Measurements from ENCODE around the gene ZNF394. TPM values are rescaled to one million over a fixed set of nuclear protein-coding genes. Genes with fewer than 3 reads are reported as not detected.
"Not testable (repeated sequence)": the region's sequence is repeated elsewhere in the genome, so short reads cannot be mapped to it uniquely, and the experiment has no call there.

Gene ZNF394
- polyA plus RNA-seq, 3 donors, result 35.7 to 57.7 (median 39.1) TPM

GRCh38 chr7:99504281-99504602, 4.2 kb upstream of the ZNF394 start:
- DNase-seq, result no peak
- H3K27me3 Mint-ChIP-seq (ENCODE audit: low read depth in 3 of 3), result peaks cover 0 to 2% (median 0%) of the 10 kb centered on the region in 3 donors
- Histone ChIP-seq H3K9ac (ENCODE audit: insufficient read depth, low read length, poor library complexity, severe bottlenecking) (peak overlapping the region; percentile 81), H4K20me1 (ENCODE audit: insufficient read depth, low read length) (peaks cover 3% of the 10 kb centered on the region), H3K79me2 (ENCODE audit: insufficient read depth, low read length) (peaks cover 57% of the 10 kb centered on the region), H3K4me2 (replicated peaks; ENCODE audit: extremely low read depth, low read length, poor library complexity, severe bottlenecking) (peak overlapping the region; percentile 98), H3K27ac (ENCODE audit: low read depth in 1 of 2, low read length in 2 of 2) (peak overlapping the region; percentile 79 to 91), H3K4me1 (ENCODE audit: control insufficient read depth in 1 of 2, insufficient read depth in 2 of 2, low read length in 2 of 2) (peaks cover 30% of the 10 kb centered on the region in 2 donors), H3K36me3 (replicated peaks in 1 of 2; ENCODE audit: control insufficient read depth in 1 of 2, insufficient read depth in 2 of 2, low read length in 2 of 2) (no peaks in the 10 kb centered on the region), H3K9me3 (replicated peaks in 1 of 2; ENCODE audit: control insufficient read depth in 1 of 2, insufficient read depth in 1 of 2, low read length in 2 of 2) (no peaks in the 10 kb centered on the region), H3K4me3 (replicated peaks in 1 of 3; ENCODE audit: low read depth in 2 of 3, low read length in 3 of 3) (peak overlapping the region; percentile 83 to 96 (median 91)), H2AFZ (ENCODE audit: insufficient read depth, low read depth, low read length, poor library complexity, severe bottlenecking) (peak overlapping the region; percentile 91), H3K27me3 (ENCODE audit: control insufficient read depth in 2 of 2, insufficient read depth in 2 of 2, low read length in 2 of 2) (no peaks in the 10 kb centered on the region)
- WGBS (ENCODE audit: insufficient coverage), result 6% methylated on average over 18 of the region's 19 CpGs
- peak overlapping the region; percentile 94 to 99 for H3K4me3 Mint-ChIP-seq
- peak overlapping the region; percentile 91 to 99 (median 98) for H3K27ac Mint-ChIP-seq
- H3K4me1 Mint-ChIP-seq, result peaks cover 21% of the 10 kb centered on the region
- H3K36me3 Mint-ChIP-seq, result peaks cover 0 to 5% of the 10 kb centered on the region in 2 donors
- TF ChIP-seq CTCF (IDR thresholded peaks at IDR 0.05), result no peak
- peaks cover 0 to 3% (median 0%) of the 10 kb centered on the region in 7 donors for H3K9me3 Mint-ChIP-seq
- intact Hi-C loops (cut with micrococcal nuclease), result loop anchor here (2.0 to 10.0 kb wide), 4 partner anchors 37 to 113 kb away; partner anchors contain the start of genes ZNF655 (in 2 of the 2), ATP5MF (in 1 of the 2), BUD31 (in 1 of the 2) and PDAP1 (in 1 of the 2)

- WGBS (ENCODE audit: insufficient coverage), result 84% methylated on average over 5 of the region's 12 CpGs
- Mint-ChIP-seq H3K36me3 (peaks cover 13 to 19% of the 10 kb centered on the region in 2 donors), H3K4me1 (peaks cover 31% of the 10 kb centered on the region), H3K27ac (peak overlapping the region in 3 of 7 donors; percentile 24 to 97 (median 54))
- intact Hi-C loops (cut with micrococcal nuclease), result loop anchor here in 1 of 2 donors (5.0 to 10.0 kb wide), 2 partner anchors 96 to 116 kb away; partner anchors contain the start of genes BUD31, PDAP1 and ZSCAN25
- H3K27ac ChIP-seq (ENCODE audit: low read depth in 1 of 2, low read length in 2 of 2), result peak overlapping the region in 1 of 2 donors; percentile 100
- not testable (repeated sequence) for H3K4me3 Mint-ChIP-seq; H3K9me3 Mint-ChIP-seq; H2AFZ ChIP-seq (ENCODE audit: insufficient read depth, low read depth, low read length, poor library complexity, severe bottlenecking); H3K9ac ChIP-seq (ENCODE audit: insufficient read depth, low read length, poor library complexity, severe bottlenecking); H3K27me3 ChIP-seq (ENCODE audit: control insufficient read depth in 2 of 2, insufficient read depth in 2 of 2, low read length in 2 of 2); H3K9me3 ChIP-seq (replicated peaks in 1 of 2; ENCODE audit: control insufficient read depth in 1 of 2, insufficient read depth in 1 of 2, low read length in 2 of 2); H3K27me3 Mint-ChIP-seq (ENCODE audit: low read depth in 3 of 3); DNase-seq
- H3K79me2 ChIP-seq (ENCODE audit: insufficient read depth, low read length), result peaks cover 67% of the 10 kb centered on the region
- H3K4me3 ChIP-seq (replicated peaks in 1 of 3; ENCODE audit: low read depth in 2 of 3, low read length in 3 of 3), result peak overlapping the region in 1 of 3 experiments; percentile 99
- H3K36me3 ChIP-seq (replicated peaks in 1 of 2; ENCODE audit: control insufficient read depth in 1 of 2, insufficient read depth in 2 of 2, low read length in 2 of 2), result peaks cover 12 to 19% of the 10 kb centered on the region in 2 donors
- H3K4me2 ChIP-seq (replicated peaks; ENCODE audit: extremely low read depth, low read length, poor library complexity, severe bottlenecking), result peak overlapping the region; percentile 91
- peaks cover 30% of the 10 kb centered on the region for H4K20me1 ChIP-seq (ENCODE audit: insufficient read depth, low read length)
- H3K4me1 ChIP-seq (ENCODE audit: control insufficient read depth in 1 of 2, insufficient read depth in 2 of 2, low read length in 2 of 2), result peaks cover 38 to 45% of the 10 kb centered on the region in 2 donors
Observed at GRCh38 chr7:99501236-99501635, 1.2 kb upstream of the ZNF394 start.

Data from CD14-positive monocyte (primary cell).